ENCODE results near the gene KLHL34. TPM values are rescaled to one million over a fixed set of nuclear protein-coding genes. Genes with fewer than 3 reads are reported as not detected.

Gene KLHL34
- polyA plus RNA-seq, 1 of the 3 experiments (the other 2 are of a cell fraction), result not detected

- TF ChIP-seq USF2 (IDR thresholded peaks at IDR 0.05; ENCODE audit: borderline replicate concordance, low read depth, low read length) (no peak), YY1 (IDR thresholded peaks at IDR 0.05; ENCODE audit: low read depth) (no peak), TAF1 (IDR thresholded peaks at IDR 0.05; ENCODE audit: borderline replicate concordance, low read depth, low read length) (no peak), CTCF (IDR thresholded peaks at IDR 0.05) (no peak)
- TF ChIP-seq, protein P1, sequence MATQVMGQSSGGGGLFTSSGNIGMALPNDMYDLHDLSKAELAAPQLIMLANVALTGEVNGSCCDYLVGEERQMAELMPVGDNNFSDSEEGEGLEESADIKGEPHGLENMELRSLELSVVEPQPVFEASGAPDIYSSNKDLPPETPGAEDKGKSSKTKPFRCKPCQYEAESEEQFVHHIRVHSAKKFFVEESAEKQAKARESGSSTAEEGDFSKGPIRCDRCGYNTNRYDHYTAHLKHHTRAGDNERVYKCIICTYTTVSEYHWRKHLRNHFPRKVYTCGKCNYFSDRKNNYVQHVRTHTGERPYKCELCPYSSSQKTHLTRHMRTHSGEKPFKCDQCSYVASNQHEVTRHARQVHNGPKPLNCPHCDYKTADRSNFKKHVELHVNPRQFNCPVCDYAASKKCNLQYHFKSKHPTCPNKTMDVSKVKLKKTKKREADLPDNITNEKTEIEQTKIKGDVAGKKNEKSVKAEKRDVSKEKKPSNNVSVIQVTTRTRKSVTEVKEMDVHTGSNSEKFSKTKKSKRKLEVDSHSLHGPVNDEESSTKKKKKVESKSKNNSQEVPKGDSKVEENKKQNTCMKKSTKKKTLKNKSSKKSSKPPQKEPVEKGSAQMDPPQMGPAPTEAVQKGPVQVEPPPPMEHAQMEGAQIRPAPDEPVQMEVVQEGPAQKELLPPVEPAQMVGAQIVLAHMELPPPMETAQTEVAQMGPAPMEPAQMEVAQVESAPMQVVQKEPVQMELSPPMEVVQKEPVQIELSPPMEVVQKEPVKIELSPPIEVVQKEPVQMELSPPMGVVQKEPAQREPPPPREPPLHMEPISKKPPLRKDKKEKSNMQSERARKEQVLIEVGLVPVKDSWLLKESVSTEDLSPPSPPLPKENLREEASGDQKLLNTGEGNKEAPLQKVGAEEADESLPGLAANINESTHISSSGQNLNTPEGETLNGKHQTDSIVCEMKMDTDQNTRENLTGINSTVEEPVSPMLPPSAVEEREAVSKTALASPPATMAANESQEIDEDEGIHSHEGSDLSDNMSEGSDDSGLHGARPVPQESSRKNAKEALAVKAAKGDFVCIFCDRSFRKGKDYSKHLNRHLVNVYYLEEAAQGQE (IDR thresholded peaks at IDR 0.05; ENCODE audit: low read depth, low read length), result no peak
Measured at GRCh38 chrX:21656587-21657317, 1.4 kb downstream of the KLHL34 start (continued).

- H3K9me2 ChIP-seq, result no peaks in the 10 kb centered on the region
- ChIA-PET CTCF (no interaction called here), POLR2A (no interaction called here)
- no peak overlapping the region for H3K9ac ChIP-seq
- H3K79me2 ChIP-seq (ENCODE audit: insufficient read depth), result no peaks in the 10 kb centered on the region
- no peaks in the 10 kb centered on the region for H3K9me3 ChIP-seq
- no peak overlapping the region for H3K27ac ChIP-seq (ENCODE audit: low read depth in 2 of 2, low read length in 1 of 2)
- H3K4me2 ChIP-seq, result no peak overlapping the region
- no peaks in the 10 kb centered on the region for H4K20me1 ChIP-seq (ENCODE audit: insufficient read depth)
- no peaks in the 10 kb centered on the region for H3K27me3 ChIP-seq (ENCODE audit: insufficient read depth)
- H3F3A ChIP-seq (replicated peaks; ENCODE audit: insufficient read depth), result no peaks in the 10 kb centered on the region
- H3K36me3 ChIP-seq (replicated peaks in 1 of 2; ENCODE audit: control insufficient read depth in 1 of 2, insufficient read depth in 2 of 2, low read length in 1 of 2), result no peaks in the 10 kb centered on the region
- no peak overlapping the region for H3K4me3 ChIP-seq (ENCODE audit: low read depth in 2 of 2, low read length in 1 of 2)
- no peak overlapping the region for H2AFZ ChIP-seq (ENCODE audit: low read depth)
- 84% methylated on average over 70 of the region's 76 CpGs for WGBS (ENCODE audit: low lambda C conversion rate)
- H3K4me1 ChIP-seq (ENCODE audit: control insufficient read depth in 1 of 2, insufficient read depth in 2 of 2, low read depth in 1 of 2, low read length in 1 of 2), result no peaks in the 10 kb centered on the region
- peak; percentile 15 for DNase-seq
- TF ChIP-seq RFX5 (IDR thresholded peaks at IDR 0.05; ENCODE audit: low read length) (no peak), SIN3A (IDR thresholded peaks at IDR 0.05; ENCODE audit: borderline replicate concordance, low read depth, low read length) (no peak), FOXM1 (IDR thresholded peaks at IDR 0.05; ENCODE audit: low read depth) (no peak), NFIC (IDR thresholded peaks at IDR 0.05; ENCODE audit: borderline replicate concordance) (no peak), USF2 (IDR thresholded peaks at IDR 0.05; ENCODE audit: borderline replicate concordance, low read depth, low read length) (no peak), POLR2AphosphoS5 (IDR thresholded peaks at IDR 0.05; ENCODE audit: low read depth, low read length) (no peak)
Measured at GRCh38 chrX:21655901-21656586, 2.1 kb downstream of the KLHL34 start.

All from SK-N-SH (cell line).